ENCODE results near the gene NEK10.

GRCh38 chr3:27184261-27184660 lies 184.9 kb downstream of the NEK10 start:
- TF ChIP-seq POLR2AphosphoS5 (IDR thresholded peaks at IDR 0.05; ENCODE audit: borderline replicate concordance, low read depth, low read length) (no peak), EZH2 (IDR thresholded peaks at IDR 0.05) (no peak), FOXP2 (optimal IDR thresholded peaks at IDR 0.05; ENCODE audit: control extremely low read depth, extremely low read length, insufficient read depth) (no peak)

Data from SK-N-MC (cell line).